ENCODE measurements around the gene ZNF76. TPM values are rescaled to one million over a fixed set of nuclear protein-coding genes. Genes with fewer than 3 reads are reported as not detected.

ZNF76 gene
- polyA plus RNA-seq, 2 of the 4 experiments (the other 2 are of a cell fraction), result 7.9 to 10.5 TPM

DNA sequence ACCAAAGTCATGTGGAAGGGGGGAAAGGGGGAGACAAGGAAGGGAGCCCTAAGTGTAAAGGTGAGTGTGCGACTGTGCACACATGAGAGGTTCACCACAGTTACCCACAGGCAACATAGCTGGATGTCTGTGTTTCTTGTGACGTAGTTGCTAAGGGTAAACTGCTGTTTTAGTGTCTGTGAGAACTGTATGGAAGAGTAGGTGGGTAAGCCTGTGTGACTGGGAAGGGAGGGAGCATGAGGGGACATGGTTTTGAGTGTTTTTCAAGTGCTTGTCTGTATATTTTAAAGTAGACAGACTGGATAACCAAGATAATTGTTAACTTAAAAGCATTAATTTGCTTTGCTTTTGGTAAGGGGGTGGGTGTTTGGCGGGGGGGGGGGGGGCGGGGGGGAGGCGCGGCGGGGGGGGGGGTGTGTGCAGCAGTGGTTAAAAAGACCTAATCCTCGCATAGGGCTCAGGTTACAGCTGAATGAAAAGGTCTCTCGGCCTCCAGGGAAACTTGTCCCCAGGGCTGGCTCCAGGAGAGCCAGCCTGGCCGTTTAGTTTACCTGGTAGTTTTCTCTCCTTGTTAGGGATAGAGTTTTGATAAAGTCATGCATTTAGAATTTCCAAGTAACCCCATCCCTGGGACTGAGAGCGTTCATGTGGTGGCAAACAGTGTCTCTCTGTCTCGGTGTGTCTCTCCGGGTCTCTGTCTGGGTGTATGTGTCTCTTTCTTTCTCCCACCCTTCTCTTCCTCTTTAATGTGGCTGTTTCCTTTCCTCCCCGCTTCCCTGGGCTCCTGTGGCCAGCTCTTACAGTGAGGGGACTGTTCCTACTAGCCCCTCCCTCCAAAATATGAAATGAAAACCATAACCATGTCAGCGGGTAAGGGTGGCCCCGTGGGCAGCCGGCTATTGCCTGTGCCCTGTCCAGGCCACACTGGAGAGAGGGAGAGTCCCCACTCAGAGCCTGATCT lies 42.4 kb upstream of the ZNF76 start:
- WGBS (ENCODE audit: missing lambda C conversion rate), result 77% methylated on average over 12 of the region's 17 CpGs
- DNase-seq (ENCODE audit: low read depth in 1 of 2, low spot score in 1 of 2), result no peak
- H3K4me1 ChIP-seq, result no peaks in the 10 kb centered on the region
- no peak for TF ChIP-seq RCOR1 (IDR thresholded peaks at IDR 0.05; ENCODE audit: low read depth, low read length)
- TF ChIP-seq, protein P1, sequence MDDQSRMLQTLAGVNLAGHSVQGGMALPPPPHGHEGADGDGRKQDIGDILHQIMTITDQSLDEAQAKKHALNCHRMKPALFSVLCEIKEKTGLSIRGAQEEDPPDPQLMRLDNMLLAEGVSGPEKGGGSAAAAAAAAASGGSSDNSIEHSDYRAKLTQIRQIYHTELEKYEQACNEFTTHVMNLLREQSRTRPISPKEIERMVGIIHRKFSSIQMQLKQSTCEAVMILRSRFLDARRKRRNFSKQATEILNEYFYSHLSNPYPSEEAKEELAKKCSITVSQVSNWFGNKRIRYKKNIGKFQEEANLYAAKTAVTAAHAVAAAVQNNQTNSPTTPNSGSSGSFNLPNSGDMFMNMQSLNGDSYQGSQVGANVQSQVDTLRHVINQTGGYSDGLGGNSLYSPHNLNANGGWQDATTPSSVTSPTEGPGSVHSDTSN (IDR thresholded peaks at IDR 0.05), result no peak
- TF ChIP-seq MYC (IDR thresholded peaks at IDR 0.05; ENCODE audit: borderline replicate concordance, low read length), result no peak
- TF ChIP-seq, protein P2, sequence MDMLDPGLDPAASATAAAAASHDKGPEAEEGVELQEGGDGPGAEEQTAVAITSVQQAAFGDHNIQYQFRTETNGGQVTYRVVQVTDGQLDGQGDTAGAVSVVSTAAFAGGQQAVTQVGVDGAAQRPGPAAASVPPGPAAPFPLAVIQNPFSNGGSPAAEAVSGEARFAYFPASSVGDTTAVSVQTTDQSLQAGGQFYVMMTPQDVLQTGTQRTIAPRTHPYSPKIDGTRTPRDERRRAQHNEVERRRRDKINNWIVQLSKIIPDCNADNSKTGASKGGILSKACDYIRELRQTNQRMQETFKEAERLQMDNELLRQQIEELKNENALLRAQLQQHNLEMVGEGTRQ (IDR thresholded peaks at IDR 0.05), result no peak
- no peak for TF ChIP-seq ZC3H11A (IDR thresholded peaks at IDR 0.05)
- no peak for TF ChIP-seq TP53 (CRISPR knock-in tag; IDR thresholded peaks at IDR 0.05)
- TF ChIP-seq, protein P3, sequence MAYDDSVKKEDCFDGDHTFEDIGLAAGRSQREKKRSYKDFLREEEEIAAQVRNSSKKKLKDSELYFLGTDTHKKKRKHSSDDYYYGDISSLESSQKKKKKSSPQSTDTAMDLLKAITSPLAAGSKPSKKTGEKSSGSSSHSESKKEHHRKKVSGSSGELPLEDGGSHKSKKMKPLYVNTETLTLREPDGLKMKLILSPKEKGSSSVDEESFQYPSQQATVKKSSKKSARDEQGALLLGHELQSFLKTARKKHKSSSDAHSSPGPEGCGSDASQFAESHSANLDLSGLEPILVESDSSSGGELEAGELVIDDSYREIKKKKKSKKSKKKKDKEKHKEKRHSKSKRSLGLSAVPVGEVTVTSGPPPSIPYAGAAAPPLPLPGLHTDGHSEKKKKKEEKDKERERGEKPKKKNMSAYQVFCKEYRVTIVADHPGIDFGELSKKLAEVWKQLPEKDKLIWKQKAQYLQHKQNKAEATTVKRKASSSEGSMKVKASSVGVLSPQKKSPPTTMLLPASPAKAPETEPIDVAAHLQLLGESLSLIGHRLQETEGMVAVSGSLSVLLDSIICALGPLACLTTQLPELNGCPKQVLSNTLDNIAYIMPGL (CRISPR knock-in tag; IDR thresholded peaks at IDR 0.05; ENCODE audit: borderline replicate concordance), result no peak
- TF ChIP-seq POLR2AphosphoS2 (conservative IDR thresholded peaks at IDR 0.05; ENCODE audit: low read length), result no peak
- TF ChIP-seq SREBF2 (IDR thresholded peaks at IDR 0.05), result no peak
- TF ChIP-seq TFCP2L1 (CRISPR knock-in tag; IDR thresholded peaks at IDR 0.05), result no peak
- TF ChIP-seq, protein P4, sequence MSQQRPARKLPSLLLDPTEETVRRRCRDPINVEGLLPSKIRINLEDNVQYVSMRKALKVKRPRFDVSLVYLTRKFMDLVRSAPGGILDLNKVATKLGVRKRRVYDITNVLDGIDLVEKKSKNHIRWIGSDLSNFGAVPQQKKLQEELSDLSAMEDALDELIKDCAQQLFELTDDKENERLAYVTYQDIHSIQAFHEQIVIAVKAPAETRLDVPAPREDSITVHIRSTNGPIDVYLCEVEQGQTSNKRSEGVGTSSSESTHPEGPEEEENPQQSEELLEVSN (IDR thresholded peaks at IDR 0.05; ENCODE audit: borderline replicate concordance, low read depth), result no peak
- no peak for TF ChIP-seq KDM5A (IDR thresholded peaks at IDR 0.05)
- no peak for TF ChIP-seq NR3C1 (IDR thresholded peaks at IDR 0.05)
- TF ChIP-seq, protein P5, sequence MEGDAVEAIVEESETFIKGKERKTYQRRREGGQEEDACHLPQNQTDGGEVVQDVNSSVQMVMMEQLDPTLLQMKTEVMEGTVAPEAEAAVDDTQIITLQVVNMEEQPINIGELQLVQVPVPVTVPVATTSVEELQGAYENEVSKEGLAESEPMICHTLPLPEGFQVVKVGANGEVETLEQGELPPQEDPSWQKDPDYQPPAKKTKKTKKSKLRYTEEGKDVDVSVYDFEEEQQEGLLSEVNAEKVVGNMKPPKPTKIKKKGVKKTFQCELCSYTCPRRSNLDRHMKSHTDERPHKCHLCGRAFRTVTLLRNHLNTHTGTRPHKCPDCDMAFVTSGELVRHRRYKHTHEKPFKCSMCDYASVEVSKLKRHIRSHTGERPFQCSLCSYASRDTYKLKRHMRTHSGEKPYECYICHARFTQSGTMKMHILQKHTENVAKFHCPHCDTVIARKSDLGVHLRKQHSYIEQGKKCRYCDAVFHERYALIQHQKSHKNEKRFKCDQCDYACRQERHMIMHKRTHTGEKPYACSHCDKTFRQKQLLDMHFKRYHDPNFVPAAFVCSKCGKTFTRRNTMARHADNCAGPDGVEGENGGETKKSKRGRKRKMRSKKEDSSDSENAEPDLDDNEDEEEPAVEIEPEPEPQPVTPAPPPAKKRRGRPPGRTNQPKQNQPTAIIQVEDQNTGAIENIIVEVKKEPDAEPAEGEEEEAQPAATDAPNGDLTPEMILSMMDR (IDR thresholded peaks at IDR 0.05), result no peak
- no peak for TF ChIP-seq HOXB5 (CRISPR knock-in tag; IDR thresholded peaks at IDR 0.05)
- no peak overlapping the region for H3K4me2 ChIP-seq
- FAIRE-seq, result no peak
- POLR2A ChIA-PET, result no interaction called here
- CTCF ChIA-PET, result interaction anchor here (1.1 to 2.6 kb wide), 2 partner anchors 24 to 77 kb away, joined by 3 to 12 read pairs; no protein-coding TSS in a partner anchor
- H3K4me3 ChIP-seq, result no peak overlapping the region
- H3K27ac ChIP-seq, result no peak overlapping the region
- ATAC-seq, result no peak
- no peaks in the 10 kb centered on the region for H3K9me3 ChIP-seq

DNA sequence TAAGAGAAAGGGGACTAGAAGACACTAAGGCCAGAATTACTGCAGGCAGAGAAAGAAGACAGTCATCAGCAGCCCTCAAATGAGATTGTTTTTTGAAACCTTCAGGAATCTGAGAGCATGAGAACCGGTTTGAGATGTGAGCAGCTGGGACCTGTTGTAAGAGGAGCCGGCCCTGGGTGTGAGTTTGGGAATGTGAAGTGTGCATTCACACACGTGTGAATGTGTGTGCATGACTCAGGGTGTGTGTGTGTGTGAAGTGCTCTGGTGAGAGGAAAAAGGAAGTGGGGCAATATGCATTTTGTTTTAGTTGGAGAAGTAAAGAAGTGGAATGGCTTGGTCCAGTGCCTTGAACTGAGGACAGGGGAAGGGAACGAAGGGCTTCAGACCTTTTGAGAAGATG lies 41.5 kb upstream of the ZNF76 start:
- Histone ChIP-seq H3K4me3 (no peak overlapping the region), H3K4me1 (no peaks in the 10 kb centered on the region), H3K4me2 (no peak overlapping the region), H3K27ac (no peak overlapping the region), H3K9me3 (no peaks in the 10 kb centered on the region)
- ATAC-seq (no peak), DNase-seq (ENCODE audit: low read depth in 1 of 2, low spot score in 1 of 2) (no peak), FAIRE-seq (no peak)
- CTCF ChIA-PET, result interaction anchor here (0.8 to 1.8 kb wide), 4 partner anchors 23 to 231 kb away, joined by 3 to 6 read pairs (median 4); no protein-coding TSS in a partner anchor
- WGBS (ENCODE audit: missing lambda C conversion rate), result 83% methylated on average over 4 of the region's 4 CpGs
- POLR2A ChIA-PET, result no interaction called here
- TF ChIP-seq HEYL (CRISPR knock-in tag; IDR thresholded peaks at IDR 0.05) (no peak), RARB (CRISPR knock-in tag; IDR thresholded peaks at IDR 0.05) (no peak), SMC3 (IDR thresholded peaks at IDR 0.05) (no peak), HDAC2 (IDR thresholded peaks at IDR 0.05) (no peak), EP300 (IDR thresholded peaks at IDR 0.05) (no peak), NPAS2 (CRISPR knock-in tag; IDR thresholded peaks at IDR 0.05; ENCODE audit: borderline replicate concordance) (no peak), FOSL2 (IDR thresholded peaks at IDR 0.05) (no peak), FOSL2 (CRISPR knock-in tag; IDR thresholded peaks at IDR 0.05) (no peak), PHF8 (IDR thresholded peaks at IDR 0.05; ENCODE audit: borderline replicate concordance, low read depth) (no peak), CHD2 (IDR thresholded peaks at IDR 0.05; ENCODE audit: low read length, partially characterized antibody) (no peak), MAFK (IDR thresholded peaks at IDR 0.05; ENCODE audit: partially characterized antibody) (no peak), JUN (IDR thresholded peaks at IDR 0.05) (no peak), HOXB5 (CRISPR knock-in tag; IDR thresholded peaks at IDR 0.05) (no peak), CHD4 (IDR thresholded peaks at IDR 0.05; ENCODE audit: borderline replicate concordance) (no peak), RAD21 (conservative IDR thresholded peaks at IDR 0.05 in 1 of 2, IDR thresholded peaks at IDR 0.05 in 1 of 2) (no peak)
- TF ChIP-seq, protein P6, sequence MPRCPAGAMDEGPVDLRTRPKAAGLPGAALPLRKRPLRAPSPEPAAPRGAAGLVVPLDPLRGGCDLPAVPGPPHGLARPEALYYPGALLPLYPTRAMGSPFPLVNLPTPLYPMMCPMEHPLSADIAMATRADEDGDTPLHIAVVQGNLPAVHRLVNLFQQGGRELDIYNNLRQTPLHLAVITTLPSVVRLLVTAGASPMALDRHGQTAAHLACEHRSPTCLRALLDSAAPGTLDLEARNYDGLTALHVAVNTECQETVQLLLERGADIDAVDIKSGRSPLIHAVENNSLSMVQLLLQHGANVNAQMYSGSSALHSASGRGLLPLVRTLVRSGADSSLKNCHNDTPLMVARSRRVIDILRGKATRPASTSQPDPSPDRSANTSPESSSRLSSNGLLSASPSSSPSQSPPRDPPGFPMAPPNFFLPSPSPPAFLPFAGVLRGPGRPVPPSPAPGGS (IDR thresholded peaks at IDR 0.05), result no peak

Data from A549 (cell line).